ENCODE measurements around the gene DNAJC17. TPM values are rescaled to one million over a fixed set of nuclear protein-coding genes. Genes with fewer than 3 reads are reported as not detected.
A peak's percentile ranks its signal among the peaks of the same experiment; 100 is the strongest.

DNAJC17 gene
- total RNA-seq, 1 donor from 2014 or later: 43.2 TPM

DNA sequence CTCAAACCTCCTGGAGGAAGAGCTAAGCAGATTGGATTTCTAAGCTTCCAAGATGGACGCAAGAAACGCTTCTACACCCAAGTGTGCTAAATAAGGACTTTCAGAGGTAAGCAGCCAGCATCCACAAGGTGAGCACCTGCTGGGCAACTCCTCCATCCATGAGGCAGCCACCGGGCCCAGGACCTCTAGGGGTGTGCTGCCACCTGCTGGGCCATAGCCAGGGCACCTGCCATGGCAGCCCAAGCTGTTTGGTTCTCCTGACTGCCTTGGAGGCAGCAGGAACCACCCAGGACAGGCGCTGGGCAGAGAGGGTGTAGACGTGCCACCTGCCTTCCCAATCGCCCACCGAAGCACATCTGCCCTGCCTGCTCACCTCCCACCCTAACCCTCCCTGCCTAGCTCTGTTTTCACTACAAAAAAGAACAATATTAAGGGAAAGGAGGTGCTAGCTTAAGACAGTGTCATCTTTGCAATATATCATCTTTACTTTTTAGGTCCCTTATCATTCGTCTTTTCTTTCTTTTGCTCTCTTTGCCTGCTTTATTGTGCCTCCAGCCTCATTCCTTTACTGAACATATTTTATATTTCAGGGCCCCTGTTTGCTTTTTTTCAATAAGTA, 24.6 kb downstream of the DNAJC17 start:
- peak; percentile 81 for DNase-seq
- TF ChIP-seq, protein P1, sequence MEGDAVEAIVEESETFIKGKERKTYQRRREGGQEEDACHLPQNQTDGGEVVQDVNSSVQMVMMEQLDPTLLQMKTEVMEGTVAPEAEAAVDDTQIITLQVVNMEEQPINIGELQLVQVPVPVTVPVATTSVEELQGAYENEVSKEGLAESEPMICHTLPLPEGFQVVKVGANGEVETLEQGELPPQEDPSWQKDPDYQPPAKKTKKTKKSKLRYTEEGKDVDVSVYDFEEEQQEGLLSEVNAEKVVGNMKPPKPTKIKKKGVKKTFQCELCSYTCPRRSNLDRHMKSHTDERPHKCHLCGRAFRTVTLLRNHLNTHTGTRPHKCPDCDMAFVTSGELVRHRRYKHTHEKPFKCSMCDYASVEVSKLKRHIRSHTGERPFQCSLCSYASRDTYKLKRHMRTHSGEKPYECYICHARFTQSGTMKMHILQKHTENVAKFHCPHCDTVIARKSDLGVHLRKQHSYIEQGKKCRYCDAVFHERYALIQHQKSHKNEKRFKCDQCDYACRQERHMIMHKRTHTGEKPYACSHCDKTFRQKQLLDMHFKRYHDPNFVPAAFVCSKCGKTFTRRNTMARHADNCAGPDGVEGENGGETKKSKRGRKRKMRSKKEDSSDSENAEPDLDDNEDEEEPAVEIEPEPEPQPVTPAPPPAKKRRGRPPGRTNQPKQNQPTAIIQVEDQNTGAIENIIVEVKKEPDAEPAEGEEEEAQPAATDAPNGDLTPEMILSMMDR (IDR thresholded peaks at IDR 0.05; ENCODE audit: partially characterized antibody, unreplicated experiment): peak; percentile 61
- H3K9me3 Mint-ChIP-seq (ENCODE audit: unreplicated experiment): peaks cover 2% of the 10 kb centered on the region
- no peaks in the 10 kb centered on the region for H3K36me3 Mint-ChIP-seq (ENCODE audit: unreplicated experiment)
- peaks cover 3% of the 10 kb centered on the region for H3K4me1 Mint-ChIP-seq (ENCODE audit: low read depth, unreplicated experiment)
- H3K4me3 Mint-ChIP-seq (ENCODE audit: unreplicated experiment): no peak overlapping the region
- H3K27me3 Mint-ChIP-seq (ENCODE audit: unreplicated experiment): no peaks in the 10 kb centered on the region
- H3K27ac Mint-ChIP-seq (ENCODE audit: unreplicated experiment): no peak overlapping the region

DNA sequence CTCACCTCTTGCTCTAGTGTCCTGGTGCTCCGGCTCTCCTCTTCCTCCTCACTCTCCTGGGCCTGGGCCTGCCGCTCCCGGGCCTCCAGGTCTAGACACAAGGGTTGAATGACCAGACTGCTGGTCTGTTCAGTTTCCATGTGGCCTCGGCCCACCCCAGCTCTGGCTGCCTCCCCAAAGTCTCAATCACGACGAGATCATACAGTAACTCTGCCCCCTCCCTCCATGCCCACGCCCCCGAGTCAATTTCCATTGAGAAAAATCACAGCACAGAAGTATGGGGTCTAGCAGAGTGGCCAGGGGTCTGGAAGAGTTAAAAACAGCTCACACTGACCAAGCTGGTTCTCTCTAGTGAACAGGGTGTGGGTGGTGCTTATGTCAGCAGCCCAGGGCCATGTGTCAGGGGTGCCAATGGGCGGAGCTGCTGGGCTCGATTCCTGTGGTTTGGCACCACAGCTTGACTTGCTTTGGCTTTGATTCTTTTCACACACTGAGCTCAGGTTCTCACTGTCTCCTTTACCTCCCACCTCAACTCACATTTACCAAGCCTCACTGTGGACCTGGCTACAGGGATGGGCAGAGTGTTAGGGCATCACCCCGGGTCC, 30.6 kb downstream of the DNAJC17 start:
- peaks cover 6% of the 10 kb centered on the region for H3K4me1 Mint-ChIP-seq (ENCODE audit: low read depth, unreplicated experiment)
- no peaks in the 10 kb centered on the region for H3K36me3 Mint-ChIP-seq (ENCODE audit: unreplicated experiment)
- TF ChIP-seq, protein P1 (IDR thresholded peaks at IDR 0.05; ENCODE audit: partially characterized antibody, unreplicated experiment): no peak
- H3K9me3 Mint-ChIP-seq (ENCODE audit: unreplicated experiment): no peaks in the 10 kb centered on the region
- no peak overlapping the region for H3K4me3 Mint-ChIP-seq (ENCODE audit: unreplicated experiment)
- no peak overlapping the region for H3K27ac Mint-ChIP-seq (ENCODE audit: unreplicated experiment)
- no peak for DNase-seq
- peaks cover under 1% of the 10 kb centered on the region for H3K27me3 Mint-ChIP-seq (ENCODE audit: unreplicated experiment)

DNA sequence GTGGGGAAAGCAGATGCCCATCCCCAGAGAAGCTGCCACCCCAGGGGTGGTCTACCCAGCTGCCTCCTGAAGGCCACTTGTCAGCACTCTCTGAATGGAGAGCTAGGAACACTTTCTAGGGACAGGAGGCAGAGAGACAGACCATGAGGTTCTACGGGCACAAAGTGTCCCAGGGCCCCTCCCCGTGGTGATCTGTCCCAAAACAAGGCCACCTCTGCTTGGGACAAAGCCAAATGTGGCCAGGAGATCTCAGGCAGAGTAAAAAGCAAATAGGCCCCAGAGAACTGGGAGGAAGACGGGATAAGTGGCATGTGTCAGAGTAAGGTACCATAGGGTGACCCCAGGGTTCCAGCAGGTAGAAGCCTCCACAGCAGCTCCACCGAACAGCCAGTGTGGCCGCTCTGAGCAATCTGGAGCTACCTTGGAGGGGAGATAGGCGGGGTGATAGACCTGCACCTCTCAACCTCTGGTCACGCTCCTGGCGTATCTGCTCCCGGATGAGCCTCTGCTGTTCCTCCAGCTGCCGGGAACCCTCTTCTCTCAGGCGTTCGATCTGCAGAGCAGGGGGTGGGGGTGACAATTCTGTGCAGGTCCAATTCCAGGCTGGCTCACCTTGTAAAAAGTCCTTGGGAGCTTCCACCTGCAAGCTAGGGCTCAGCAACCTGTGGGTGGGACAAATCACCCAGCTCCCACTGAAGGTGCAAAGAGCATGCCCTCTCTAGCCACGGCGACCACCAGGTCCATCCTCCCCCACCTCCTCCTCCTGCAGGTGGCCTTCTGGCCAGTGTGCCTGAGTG, 31.3 kb downstream of the DNAJC17 start:
- TF ChIP-seq, protein P1 (IDR thresholded peaks at IDR 0.05; ENCODE audit: partially characterized antibody, unreplicated experiment): no peak
- H3K4me3 Mint-ChIP-seq (ENCODE audit: unreplicated experiment): no peak overlapping the region
- H3K27ac Mint-ChIP-seq (ENCODE audit: unreplicated experiment): no peak overlapping the region
- H3K27me3 Mint-ChIP-seq (ENCODE audit: unreplicated experiment): peaks cover 1% of the 10 kb centered on the region
- no peak for DNase-seq
- H3K9me3 Mint-ChIP-seq (ENCODE audit: unreplicated experiment): no peaks in the 10 kb centered on the region
- no peaks in the 10 kb centered on the region for H3K36me3 Mint-ChIP-seq (ENCODE audit: unreplicated experiment)
- H3K4me1 Mint-ChIP-seq (ENCODE audit: low read depth, unreplicated experiment): peaks cover 12% of the 10 kb centered on the region

DNA sequence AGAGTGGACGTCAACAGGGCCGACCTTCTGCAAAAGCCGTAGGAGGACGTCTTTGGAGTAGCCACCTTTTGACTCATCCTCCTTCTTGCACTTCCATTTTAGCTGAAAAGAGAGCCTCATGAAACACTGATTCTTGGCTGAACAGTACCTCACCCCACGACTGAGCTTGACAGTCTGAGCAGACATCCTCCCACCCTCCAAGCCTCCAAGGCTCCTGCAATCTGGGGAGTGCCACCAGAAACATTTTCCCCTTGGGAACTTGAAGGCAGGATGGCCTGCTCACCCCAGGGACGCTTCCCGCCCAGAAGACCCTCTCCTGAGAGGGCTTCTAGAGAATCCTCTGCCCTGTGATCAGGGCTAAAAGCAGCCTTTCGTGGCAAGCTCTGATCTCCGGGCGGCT, 32.3 kb downstream of the DNAJC17 start:
- H3K27me3 Mint-ChIP-seq (ENCODE audit: unreplicated experiment): peaks cover 7% of the 10 kb centered on the region
- TF ChIP-seq, protein P1 (IDR thresholded peaks at IDR 0.05; ENCODE audit: partially characterized antibody, unreplicated experiment): no peak
- H3K27ac Mint-ChIP-seq (ENCODE audit: unreplicated experiment): no peak overlapping the region
- no peak for DNase-seq
- no peaks in the 10 kb centered on the region for H3K36me3 Mint-ChIP-seq (ENCODE audit: unreplicated experiment)
- H3K4me3 Mint-ChIP-seq (ENCODE audit: unreplicated experiment): no peak overlapping the region
- peaks cover 15% of the 10 kb centered on the region for H3K4me1 Mint-ChIP-seq (ENCODE audit: low read depth, unreplicated experiment)
- peaks cover 4% of the 10 kb centered on the region for H3K9me3 Mint-ChIP-seq (ENCODE audit: unreplicated experiment)

DNA sequence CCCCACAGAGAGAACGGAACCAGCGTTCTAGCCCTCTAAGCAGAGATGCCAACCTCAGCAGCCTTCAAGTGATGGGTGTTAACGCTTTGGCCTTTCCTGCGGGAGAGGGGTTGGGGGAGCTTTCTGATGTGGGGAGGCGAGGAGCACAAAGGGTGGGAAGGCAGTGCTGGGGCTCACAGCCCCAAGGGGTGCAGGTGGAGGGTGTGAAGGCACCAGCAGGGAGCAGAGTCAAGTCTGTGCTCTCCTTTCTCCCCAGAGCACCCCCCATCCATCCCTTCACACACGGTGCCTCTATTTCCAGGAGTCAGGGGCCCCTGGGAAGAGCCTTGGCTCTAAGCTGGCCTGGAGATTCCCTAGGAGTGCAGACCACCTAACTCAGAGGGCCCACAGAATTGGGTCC, 33.4 kb downstream of the DNAJC17 start:
- H3K27me3 Mint-ChIP-seq (ENCODE audit: unreplicated experiment): peaks cover 7% of the 10 kb centered on the region
- no peak overlapping the region for H3K4me3 Mint-ChIP-seq (ENCODE audit: unreplicated experiment)
- no peaks in the 10 kb centered on the region for H3K36me3 Mint-ChIP-seq (ENCODE audit: unreplicated experiment)
- DNase-seq: no peak
- peaks cover 23% of the 10 kb centered on the region for H3K4me1 Mint-ChIP-seq (ENCODE audit: low read depth, unreplicated experiment)
- peaks cover 4% of the 10 kb centered on the region for H3K9me3 Mint-ChIP-seq (ENCODE audit: unreplicated experiment)
- H3K27ac Mint-ChIP-seq (ENCODE audit: unreplicated experiment): no peak overlapping the region
- TF ChIP-seq, protein P1 (IDR thresholded peaks at IDR 0.05; ENCODE audit: partially characterized antibody, unreplicated experiment): no peak

Measured in glutamatergic neuron (in vitro differentiated cells).